TTC549 (cell line): ENCODE results near the gene TCP11.
A peak's percentile ranks its signal among the peaks of the same experiment; 100 is the strongest.

Source experiments
- FAIRE-seq: peaks from 2 replicates; lab custom pipeline; 2012; peaks lifted over from hg19 to GRCh38; lab: Jason Lieb, UNC

TCP11 gene

DNA sequence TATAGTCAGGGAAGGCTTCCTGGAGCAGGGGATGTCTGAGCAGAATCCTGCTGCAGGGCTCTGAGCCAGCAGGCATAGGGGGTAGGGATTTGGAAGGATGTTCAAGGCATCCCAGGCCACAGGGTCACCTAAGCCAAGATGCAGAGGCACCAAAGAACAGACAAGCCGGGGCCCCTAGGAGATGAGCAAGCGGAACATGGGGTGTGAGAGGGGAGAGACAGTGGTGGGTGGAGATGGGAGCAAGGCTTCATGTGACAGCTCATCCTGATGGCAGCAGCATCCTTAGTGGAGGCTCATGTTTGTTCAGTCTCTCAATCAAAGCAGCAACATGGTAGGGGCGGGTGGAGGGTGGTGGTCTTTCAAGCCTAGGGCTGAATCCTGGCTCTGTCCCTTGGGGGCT lies 29.8 kb upstream of the TCP11 start:
- FAIRE-seq: no peak

DNA sequence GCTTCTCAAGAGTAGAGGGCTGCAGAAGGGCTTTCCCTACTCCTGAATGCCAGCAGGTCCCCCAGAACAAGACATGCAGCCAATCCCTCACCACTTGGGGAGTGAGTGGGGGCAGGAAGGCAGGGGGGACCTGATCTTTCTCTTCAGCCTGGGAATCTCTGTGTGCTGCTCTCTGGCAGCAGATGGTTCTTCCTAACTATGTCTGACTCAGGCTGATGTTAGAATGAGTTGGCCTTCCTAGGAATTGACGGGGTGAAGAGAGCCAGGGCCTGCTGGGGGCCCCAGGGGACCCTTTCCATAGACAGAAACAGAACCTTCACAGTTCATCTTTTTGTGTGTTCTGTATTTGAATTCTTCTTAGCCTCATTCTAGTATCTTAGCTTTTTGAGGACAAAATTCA lies 29.0 kb upstream of the TCP11 start:
- FAIRE-seq: no peak

DNA sequence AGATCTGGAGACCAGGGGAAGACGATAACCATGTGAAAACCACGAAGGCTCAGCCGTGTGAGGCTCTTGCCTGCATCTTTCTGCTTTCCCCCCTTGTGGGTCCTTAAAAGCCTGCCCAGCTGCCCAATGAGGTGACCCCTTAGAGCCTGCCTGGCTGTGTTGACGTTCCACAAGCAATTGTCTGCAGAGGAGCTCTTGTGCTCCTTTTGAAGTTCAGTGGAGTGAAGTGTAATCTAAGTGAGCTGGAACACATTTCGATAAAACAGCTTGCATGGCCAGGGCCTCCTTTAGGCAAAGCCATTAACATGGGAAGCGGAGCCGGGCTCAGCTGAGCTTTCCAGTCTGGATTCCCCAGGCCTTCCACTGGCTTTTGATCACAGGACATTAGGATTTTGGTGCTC lies 27.3 kb upstream of the TCP11 start:
- no peak for FAIRE-seq

DNA sequence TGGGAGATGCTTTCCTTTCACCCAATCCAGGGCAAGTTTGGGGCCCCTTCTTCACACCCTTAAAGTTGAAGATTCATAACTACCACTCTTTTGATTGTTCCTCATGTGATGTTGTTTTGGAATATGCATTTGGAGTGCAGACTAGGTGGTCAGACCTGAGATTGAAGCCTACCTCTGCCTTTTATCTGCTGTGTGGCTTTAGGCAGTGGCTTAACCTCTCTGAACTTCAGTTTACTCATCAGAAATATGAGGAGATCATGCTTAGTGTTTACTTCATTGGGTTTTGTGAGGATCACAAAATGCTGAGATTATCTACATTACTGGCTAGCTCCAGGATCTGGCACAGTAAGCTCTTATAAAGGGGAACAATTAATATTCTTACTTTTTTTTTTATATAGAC lies 26.4 kb upstream of the TCP11 start:
- no peak for FAIRE-seq

DNA sequence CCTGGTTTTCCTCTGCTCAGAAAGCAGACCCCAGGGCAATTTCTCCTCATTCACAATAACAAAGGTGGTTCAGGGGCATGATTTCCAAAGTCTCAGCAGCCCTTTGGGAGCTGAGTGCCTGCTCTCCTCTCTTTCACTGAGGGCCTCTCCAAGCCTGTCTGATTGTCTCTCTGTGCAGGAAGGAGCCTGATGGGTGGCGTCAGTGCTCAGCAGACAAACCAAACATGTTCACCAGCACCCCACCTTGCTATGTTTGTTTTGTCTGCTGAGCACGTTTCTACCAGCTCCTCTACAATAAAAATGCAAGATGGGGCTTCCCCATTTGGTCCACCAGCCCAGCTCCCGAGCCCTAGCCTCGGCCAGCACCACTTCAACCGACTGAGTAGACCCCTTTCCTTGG lies 25.4 kb upstream of the TCP11 start:
- FAIRE-seq: no peak

DNA sequence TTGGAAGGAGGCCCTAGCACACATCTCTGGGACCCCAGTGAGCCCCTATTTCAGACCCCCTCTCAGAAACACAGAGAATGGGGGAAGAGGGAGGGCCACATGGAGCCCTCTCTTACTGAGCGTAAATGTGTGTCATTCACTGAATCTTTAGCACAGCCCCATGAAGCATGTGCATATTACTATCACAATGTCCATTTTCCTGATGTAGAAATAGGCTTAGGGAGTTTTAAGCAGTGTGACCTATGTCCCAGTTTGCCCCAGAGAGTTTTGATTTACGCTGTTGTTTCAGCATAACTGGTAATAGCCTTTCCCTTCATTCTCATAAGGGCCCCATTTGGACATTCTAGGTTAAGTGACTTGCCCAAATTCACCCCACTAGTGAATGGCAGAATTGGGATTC lies 25.0 kb upstream of the TCP11 start:
- FAIRE-seq: no peak

DNA sequence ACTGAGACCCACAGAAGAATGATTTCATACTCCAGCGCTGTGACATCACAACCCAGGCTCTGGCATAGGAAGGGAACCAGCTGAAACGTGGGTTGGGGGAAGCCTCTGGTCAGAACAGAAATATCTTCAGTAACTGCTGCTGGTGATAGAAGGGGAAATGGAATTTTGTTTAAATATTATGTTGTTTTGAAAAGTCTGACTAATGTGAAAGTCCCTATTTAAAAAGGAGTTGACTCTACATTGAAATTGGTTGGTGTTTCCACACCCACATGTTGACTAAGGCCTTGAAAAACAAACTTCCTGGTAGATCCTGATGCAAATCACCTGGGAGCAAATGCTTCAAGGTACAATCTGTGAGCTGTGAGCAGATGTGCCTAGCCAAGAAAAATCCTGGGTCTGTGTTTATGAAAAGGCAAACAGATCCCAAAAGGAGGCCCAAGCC lies 24.5 kb upstream of the TCP11 start:
- no peak for FAIRE-seq

DNA sequence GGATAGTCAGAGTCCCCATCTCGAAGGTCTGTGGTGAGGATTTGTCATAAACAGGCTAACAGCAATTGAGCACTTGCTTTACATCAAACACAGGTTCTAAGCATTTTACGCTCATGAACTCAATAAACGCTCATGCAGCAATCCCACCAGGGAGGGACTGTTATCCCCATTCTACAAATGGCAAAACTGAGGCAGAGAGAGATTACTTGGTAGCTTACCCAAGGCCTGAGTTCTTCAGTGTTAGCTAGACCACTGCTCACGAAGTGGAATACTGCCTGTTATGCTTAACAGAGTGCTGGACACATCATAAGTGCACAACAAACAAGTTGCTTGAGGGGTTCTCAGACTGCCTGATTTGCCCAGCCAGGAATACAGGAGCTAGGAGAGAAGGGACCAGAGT lies 23.7 kb upstream of the TCP11 start:
- no peak for FAIRE-seq

DNA sequence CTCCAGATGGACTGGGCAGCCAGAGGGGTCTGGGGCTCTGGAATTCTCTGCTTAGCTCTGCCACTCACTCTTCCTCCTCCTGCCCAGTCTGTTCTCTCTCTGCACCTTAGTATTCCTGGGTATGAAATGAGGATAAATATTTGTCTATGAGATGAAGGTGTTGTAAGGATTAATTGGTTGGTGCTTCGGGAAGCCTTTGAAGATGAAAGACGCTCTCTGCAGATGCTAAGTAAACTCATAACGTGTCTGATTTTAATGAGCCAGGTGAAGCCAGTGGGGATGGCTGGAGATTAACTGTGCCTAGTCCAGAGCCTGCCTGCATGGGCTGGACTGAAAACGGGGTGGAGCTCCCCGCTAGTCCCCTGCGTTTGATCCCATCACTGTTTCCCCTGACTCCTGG lies 23.1 kb upstream of the TCP11 start:
- no peak for FAIRE-seq

DNA sequence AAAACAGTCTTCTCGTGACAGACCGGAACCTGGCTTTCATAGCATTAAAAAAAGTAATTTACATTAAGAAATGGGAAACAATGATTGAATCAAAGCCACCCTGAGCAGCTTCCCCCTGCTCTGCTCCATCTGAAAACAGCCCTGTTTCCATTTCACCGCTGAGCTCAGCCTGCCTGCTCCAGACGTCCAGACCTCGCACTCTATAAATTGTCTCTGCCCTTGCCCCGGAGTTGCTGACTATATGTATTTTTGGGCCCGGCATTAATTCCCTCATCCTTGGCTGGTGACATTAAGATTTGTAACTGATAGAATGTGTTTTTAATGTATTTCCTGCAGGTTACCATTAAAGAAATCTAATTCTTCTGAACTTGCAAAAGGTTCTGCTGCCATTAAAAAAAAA lies 22.7 kb upstream of the TCP11 start:
- FAIRE-seq: no peak

DNA sequence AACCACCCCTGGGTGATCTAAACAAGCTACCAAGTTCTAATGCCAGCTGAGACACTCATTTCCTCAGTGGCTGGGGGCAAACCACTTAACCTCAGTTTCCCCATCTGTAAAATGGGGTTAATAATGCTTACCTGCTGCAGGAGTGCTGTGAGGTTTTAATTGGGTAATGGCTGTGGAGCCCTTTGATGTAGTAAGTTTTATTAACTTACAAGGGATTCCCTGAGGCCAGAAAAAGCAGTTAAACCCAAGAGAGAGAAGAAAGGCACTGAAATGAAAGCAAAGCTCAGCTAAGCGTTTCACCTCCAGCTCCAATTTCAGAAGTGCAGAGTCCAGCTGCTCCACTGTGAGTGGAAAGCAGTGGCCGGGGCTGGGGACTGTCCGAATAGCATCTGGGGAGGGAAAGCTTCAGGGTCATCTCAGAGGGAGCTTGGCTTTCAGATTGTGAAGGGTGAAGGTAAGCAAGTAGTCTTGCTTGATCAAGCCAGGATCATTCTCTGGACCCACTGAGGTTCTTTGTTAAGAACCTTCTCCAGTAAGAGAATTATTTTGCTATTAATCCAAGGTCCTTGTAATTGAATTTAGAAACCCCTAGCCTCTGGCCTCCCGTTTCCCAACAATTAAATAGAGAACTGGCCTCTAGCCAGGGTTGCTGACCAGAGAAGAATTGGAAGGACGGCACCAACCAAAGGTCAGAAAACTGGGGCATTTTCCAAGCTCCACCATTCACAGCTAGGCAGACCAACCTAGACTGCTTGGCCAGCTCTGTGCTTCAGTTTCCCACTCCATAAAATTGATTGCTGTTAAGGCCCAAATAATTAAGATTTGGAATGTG lies 20.9 kb upstream of the TCP11 start:
- no peak for FAIRE-seq

DNA sequence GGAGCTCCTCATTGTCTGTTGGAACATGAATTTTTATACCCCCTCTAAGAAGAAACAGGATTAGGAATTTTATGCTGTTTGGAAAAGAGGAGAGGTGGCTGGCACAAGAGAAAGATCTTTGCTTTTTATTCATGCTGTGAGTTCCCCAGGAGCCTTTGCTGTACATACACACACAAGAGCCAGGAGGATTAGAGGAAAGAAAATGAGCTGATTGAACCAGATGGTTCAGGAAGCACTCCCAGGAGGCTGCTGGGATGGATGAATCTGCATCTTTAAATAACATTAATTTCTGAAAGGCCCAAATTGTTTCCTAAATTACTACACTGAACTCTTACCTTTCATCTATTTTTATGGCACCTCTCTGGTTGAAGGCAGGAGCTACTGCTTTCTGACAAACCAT lies 20.1 kb upstream of the TCP11 start:
- FAIRE-seq: no peak

DNA sequence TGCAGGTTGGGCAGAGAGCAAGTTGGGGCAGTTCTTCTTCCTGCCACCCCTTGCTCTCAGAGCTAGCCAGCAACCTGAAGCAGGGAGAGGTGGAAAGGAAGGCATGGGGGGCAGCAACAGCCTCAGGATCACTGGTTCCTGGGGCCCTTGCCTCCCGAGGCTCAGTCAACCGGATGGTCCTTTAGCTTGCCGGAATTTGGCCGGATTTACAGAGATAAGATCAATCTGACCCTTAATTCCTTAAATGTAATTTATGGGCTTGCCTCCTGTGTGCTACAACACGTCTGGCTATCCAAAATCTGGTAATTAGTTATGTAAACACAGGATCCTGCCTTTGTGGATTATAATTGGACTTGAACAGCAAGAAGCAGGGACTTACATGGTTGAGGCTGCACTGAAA lies 19.5 kb upstream of the TCP11 start:
- no peak for FAIRE-seq

DNA sequence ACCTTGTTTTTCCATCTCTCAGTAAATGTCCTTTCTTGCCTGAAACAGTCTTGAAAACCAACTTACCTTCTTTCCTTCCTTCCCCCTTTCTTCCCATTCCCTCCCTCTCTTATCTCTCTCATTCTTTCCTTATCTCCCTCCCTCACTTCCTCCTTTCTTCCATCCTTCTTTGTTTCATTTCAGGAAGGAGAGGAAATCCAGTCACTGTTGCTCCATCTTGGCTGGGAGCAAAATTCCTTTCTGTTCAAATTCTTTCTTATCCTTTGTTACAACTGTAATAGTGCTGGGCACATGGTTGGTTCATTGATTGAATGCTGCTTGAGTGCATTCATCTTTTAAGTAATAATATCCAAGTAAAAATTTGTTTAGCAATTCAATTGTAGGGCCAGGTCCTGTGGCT lies 17.4 kb upstream of the TCP11 start:
- FAIRE-seq: no peak

DNA sequence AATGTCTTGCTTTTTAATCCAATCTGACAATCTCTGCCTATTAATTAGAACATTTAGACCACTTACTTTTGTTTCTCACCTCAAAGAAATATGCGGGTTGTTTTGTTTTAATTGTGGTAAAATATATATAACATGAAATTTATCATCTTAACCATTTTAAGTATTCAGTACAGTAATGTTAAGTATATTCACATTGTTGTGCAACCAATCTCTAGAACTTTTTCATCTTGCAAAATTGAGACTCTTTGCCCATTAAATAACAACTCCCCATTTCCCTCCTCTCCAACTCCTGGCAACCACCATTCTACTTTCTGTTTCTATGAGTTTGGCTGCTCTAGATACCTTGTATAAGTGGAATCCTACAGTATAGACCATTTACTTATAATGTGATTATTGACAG lies 13.8 kb upstream of the TCP11 start:
- FAIRE-seq: no peak

DNA sequence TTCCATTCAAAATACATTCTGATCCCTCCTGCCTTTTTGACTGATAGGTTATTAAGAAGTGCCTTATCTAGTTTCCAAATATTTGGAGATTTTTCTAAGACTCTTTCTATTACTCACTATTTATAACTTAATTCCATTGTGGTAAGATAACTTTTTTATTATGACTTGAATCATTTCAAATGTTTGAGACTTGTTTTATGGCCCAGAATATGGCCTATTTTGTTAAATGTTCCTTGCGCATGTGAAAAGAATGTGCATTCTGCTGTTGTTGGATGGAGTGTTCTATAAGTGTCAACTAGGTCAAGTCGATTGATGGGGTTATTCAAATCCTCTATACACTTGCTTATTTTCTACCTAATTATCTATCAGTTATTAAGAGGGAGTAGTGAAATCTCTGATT lies 13.1 kb upstream of the TCP11 start:
- no peak for FAIRE-seq

DNA sequence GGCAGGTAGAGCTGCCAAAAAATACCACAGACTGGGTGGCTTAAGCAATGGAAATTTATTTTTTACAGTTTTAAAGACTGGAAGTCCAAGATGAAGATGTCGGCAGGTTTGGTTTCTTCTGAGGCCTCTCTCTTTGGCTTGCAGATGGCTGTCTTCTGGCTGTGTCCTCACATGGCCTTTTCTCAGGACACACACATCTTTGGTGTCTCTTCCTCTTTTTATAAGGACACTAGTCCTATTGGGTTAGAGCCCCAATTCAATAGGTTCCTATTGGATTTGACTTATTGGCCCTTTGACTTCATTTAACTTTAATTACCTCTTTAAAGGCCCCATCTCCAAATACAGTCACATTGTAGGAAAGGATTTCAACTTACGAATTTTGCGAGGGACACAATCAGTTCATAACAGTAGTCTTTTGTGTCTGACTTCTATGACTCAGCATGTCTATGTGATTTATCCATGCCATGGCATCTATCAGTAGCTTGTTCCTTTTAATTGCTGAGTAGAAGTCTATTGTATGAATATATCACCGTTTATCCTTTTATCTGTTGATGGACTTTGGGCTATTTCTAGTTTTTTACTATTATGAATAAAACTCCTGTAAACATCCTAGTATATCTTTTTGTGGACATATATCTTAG lies 11.0 kb upstream of the TCP11 start:
- peak; percentile 79 for FAIRE-seq

DNA sequence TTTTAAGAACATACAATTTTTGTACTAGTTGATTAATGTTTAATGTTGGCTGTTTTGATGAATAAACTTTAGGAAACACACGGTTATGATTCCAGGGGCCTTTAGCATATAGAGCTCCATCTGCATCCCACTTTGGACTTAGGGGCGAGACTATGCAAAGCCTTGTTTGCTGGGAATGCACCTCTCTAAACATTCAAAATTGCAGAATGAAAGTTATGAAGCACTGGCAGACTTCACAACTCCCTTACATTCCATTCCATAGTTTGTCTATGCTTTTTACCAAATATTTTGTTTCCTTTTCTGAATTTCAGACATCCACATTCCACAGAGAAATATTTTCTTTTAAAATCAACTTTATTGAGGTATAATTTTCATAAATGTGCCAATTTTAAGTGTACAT lies 10.3 kb upstream of the TCP11 start:
- FAIRE-seq: no peak

DNA sequence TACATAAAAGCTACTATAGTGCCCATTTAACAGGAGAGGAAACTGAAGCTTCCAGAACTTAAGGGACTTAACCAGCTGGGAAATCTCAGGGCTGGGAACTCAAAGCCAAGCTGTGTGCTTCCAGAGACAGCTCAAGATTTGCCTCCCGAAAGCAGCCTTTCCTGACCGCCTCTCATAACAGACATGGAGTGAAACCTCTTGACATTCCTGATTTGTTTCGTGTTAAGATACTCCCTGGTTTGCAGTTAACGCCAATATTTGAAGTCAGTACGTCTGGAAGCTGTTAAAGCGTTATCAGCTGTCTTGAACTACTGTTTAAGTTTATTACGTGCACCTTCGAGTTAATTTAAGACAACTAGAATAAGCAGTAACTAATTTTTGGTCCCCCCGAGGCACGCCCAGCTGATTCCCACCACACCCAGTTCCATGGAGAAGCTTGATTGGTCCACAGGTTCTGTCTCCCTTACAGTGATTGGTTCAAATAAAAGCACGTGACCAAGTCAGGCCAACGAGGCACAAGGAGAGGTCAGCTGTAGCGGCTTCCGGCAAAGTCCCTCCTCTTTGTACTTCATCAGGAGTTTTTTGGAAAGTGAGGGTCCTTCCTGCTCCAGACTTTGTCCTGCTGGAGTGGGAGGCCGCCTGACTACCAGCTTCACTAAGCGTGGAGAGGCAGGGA lies 8.9 kb upstream of the TCP11 start:
- no peak for FAIRE-seq

DNA sequence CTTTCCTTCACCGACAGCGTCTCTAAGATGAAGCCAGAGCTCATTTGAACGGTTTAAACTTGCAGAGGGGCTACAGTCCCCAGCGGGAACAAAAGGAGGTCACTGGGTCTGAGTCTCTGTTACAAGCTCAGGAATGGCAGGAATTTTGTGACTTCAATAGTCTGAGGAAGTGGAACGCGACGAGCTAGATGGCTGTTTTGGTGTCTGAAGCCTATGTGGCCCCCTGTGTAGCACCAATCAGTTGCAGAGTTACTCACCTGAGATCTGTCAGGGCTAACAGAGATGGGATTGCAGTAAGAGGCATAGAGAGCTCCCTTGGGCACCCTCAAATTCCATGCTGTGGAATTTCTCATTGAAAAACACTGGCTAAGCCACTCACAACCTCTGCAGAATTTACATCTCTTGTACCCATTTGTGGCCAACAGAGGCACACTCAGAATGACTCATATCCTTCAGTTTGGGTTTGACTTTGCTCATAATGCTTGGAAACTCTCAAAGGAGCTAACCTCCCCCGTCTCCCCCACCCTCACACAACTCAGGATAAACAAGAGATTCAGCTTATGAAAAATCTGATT lies 7.1 kb upstream of the TCP11 start:
- FAIRE-seq: peak; percentile 59

DNA sequence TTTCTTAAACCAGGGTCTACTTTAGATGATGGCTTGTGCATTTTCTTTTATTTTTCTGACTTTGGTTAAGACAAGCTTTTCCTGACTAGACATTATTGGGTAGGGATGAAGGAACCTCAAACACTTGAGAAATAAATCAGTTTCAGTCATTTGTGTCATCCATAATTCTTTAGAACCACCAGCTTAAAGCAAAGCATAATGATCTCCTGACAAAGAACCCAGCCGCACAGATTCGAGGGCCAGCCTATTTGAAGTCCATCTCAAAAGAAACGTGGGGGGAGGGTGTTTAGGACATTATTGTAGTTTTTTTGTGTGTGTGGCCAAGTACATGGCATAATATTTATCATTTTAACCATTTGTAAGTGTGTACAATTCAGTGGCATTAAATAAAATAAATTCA lies 6.3 kb upstream of the TCP11 start:
- FAIRE-seq: peak; percentile 83

DNA sequence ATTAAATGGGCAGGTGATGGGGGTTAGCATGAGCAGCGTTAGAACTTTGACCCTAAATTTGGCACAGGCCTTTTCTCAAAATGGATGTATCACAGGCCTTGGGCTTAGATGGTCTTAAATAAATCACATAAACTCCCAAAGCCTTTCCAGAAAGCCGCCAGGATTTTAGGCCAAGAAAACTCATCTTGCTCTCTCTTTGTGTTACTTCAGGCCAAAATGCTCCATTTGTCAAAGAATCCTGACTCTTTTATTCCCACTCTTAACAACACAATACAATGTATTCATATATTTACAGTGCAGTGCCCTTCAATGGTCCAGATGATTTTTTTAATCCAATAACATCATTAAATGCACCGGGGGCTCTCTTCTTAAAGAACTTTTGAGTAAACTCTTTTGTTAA lies 5.9 kb upstream of the TCP11 start:
- FAIRE-seq: no peak

DNA sequence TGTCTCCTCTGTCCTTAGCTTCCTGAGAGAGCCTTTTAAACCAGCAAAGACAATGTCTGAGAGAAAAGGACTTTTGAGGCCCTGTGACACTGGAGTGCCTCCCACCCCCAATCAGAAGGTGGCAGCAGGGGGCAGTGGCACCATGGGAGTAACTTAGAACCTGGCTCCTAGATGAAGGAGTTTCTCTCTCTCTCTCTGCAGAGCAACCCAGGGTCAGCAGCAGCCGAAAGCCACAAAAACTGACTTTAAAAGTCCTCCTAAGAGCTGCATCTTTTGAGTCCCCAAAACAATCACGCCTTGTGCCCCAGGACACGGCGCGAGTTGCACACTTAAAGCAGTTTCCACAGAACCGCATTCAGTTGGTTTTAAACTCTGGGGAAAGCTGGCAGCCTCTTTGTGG lies 5.3 kb upstream of the TCP11 start:
- no peak for FAIRE-seq
